ENCODE measurements around the gene JMJD1C. TPM values are rescaled to one million over a fixed set of nuclear protein-coding genes. Genes with fewer than 3 reads are reported as not detected.

The JMJD1C gene
- total and polyA plus RNA-seq, 9 donors, result 45.4 to 140 (median 78.2) TPM

DNA sequence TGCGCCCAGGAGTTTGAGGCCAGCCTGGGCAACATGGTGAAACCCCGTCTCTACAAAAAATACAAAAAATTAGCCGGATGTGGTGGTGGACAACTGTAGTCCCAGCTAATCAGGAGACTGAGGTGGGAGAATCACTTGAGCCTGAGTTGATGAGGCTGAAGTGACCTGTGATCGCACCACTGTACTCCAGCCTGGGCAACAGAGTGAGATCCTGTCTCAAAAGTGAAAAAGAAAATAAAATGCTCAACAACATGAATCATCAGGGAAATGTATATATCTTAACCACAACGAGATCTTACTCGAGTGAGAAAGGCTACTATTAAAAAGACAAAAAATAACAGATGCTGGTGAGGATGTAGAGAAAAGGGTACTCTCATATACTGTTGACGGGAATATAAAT lies 72.7 kb downstream of the JMJD1C start:
- H3K36me3 ChIP-seq, result no peaks in the 10 kb centered on the region
- WGBS, 3 donors, result 95 to 98% (median 95%) methylated on average over 7 of the region's 7 CpGs
- DNase-seq, result no peak
- TF ChIP-seq EP300 (IDR thresholded peaks at IDR 0.05) (no peak), POLR2A (IDR thresholded peaks at IDR 0.05) (no peak)
- TF ChIP-seq, protein P1, sequence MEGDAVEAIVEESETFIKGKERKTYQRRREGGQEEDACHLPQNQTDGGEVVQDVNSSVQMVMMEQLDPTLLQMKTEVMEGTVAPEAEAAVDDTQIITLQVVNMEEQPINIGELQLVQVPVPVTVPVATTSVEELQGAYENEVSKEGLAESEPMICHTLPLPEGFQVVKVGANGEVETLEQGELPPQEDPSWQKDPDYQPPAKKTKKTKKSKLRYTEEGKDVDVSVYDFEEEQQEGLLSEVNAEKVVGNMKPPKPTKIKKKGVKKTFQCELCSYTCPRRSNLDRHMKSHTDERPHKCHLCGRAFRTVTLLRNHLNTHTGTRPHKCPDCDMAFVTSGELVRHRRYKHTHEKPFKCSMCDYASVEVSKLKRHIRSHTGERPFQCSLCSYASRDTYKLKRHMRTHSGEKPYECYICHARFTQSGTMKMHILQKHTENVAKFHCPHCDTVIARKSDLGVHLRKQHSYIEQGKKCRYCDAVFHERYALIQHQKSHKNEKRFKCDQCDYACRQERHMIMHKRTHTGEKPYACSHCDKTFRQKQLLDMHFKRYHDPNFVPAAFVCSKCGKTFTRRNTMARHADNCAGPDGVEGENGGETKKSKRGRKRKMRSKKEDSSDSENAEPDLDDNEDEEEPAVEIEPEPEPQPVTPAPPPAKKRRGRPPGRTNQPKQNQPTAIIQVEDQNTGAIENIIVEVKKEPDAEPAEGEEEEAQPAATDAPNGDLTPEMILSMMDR (IDR thresholded peaks at IDR 0.05), result no peak
- H3K4me1 ChIP-seq (ENCODE audit: insufficient read depth), result no peaks in the 10 kb centered on the region
- no peaks in the 10 kb centered on the region for H3K9me3 ChIP-seq
- intact Hi-C loops (cut with DNase I), result no loop called here
- H3K4me3 ChIP-seq, result no peak overlapping the region
- no peaks in the 10 kb centered on the region for H3K27me3 ChIP-seq
- H3K27ac ChIP-seq, result no peak overlapping the region

DNA sequence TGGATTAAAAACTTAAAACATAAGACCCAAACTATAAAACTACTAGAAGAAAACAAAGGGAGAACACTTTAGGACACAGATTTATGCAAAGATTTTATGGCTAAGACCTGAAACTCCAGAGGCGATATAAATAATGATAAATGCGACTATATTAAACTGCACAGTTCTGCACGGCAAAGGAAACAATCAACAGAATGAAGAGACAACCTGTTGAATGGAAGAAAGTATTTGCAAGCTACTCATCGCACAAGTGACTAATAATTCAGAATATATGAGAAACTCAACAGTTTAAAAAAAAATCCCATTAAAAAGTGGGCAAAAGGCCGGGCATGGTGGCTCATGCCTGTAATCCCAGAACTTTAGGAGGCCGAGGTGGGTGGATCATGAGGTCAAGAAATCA lies 73.6 kb downstream of the JMJD1C start:
- Histone ChIP-seq H3K4me3 (no peak overlapping the region), H3K27me3 (no peaks in the 10 kb centered on the region), H3K36me3 (no peaks in the 10 kb centered on the region), H3K4me1 (ENCODE audit: insufficient read depth) (no peaks in the 10 kb centered on the region), H3K27ac (no peak overlapping the region), H3K9me3 (no peaks in the 10 kb centered on the region)
- 97 to 99% (median 98%) methylated on average over 6 of the region's 6 CpGs for WGBS, 3 donors
- intact Hi-C loops (cut with DNase I), result no loop called here
- no peak for DNase-seq
- TF ChIP-seq POLR2A (IDR thresholded peaks at IDR 0.05) (no peak), EP300 (IDR thresholded peaks at IDR 0.05) (no peak)
- TF ChIP-seq, protein P1 (IDR thresholded peaks at IDR 0.05), result no peak

DNA sequence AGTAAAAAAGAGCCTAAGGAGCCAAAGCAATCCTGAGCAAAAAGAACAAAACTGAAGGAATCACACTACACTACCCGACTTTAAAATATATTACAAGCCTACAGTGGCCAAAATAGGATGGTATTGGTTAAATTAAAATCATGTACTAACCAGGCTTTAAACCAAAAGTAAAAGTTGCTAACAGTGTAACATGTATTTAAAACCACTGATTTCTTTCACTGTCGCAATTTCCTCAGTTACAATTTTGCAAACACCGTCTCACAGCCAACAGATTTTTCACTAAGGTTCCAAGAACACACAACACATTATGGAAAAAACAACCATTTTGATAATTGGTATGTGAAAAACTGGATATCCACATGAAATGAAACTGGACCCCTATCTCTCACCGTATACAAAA lies 74.0 kb downstream of the JMJD1C start:
- Histone ChIP-seq H3K9me3 (no peaks in the 10 kb centered on the region), H3K27ac (no peak overlapping the region), H3K4me3 (no peak overlapping the region), H3K36me3 (no peaks in the 10 kb centered on the region), H3K4me1 (ENCODE audit: insufficient read depth) (peaks cover 1% of the 10 kb centered on the region), H3K27me3 (no peaks in the 10 kb centered on the region)
- no peak for DNase-seq
- TF ChIP-seq EP300 (IDR thresholded peaks at IDR 0.05) (no peak), POLR2A (IDR thresholded peaks at IDR 0.05) (no peak)
- TF ChIP-seq, protein P1 (IDR thresholded peaks at IDR 0.05), result no peak
- intact Hi-C loops (cut with DNase I), result no loop called here
- 94 to 96% (median 95%) methylated on average over 4 of the region's 4 CpGs for WGBS, 3 donors

DNA sequence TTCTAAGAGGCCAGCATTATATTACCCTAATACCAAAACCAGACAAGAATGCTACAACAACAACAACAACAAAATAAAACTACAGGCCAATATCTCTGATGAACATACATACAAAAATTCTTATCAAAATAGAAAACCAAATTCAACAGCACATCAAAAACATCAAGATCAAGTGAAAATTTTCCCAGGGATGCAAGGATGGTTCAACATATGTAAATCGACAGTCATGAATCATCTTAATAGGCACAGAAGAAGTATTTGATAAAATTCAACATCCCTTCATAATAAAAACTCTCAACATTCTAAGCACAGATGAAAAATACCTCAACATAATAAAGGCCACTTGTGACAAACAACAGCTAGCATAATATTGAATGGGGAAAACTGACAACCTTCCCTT lies 75.3 kb downstream of the JMJD1C start:
- Histone ChIP-seq H3K4me3 (no peak overlapping the region), H3K27me3 (no peaks in the 10 kb centered on the region), H3K27ac (no peak overlapping the region), H3K4me1 (ENCODE audit: insufficient read depth) (peaks cover 2% of the 10 kb centered on the region), H3K9me3 (no peaks in the 10 kb centered on the region), H3K36me3 (no peaks in the 10 kb centered on the region)
- WGBS, 3 donors, result 96 to 98% (median 97%) methylated on average over 1 of the region's 1 CpG
- no peak for DNase-seq
- TF ChIP-seq, protein P1 (IDR thresholded peaks at IDR 0.05), result no peak
- TF ChIP-seq EP300 (IDR thresholded peaks at IDR 0.05) (no peak), POLR2A (IDR thresholded peaks at IDR 0.05) (no peak)
- intact Hi-C loops (cut with DNase I), result no loop called here

Measured in ovary (tissue), 9 donors.